A549 treated with AZD2906 at 1 μM for 4 hours (cell line): ENCODE measurements around the gene IGFBP4. TPM values are rescaled to one million over a fixed set of nuclear protein-coding genes. Genes with fewer than 3 reads are reported as not detected.

Experiments used
- total RNA-seq: library from RNA; stranded (reverse); fragments of 200-300 nt; extraction: Qiagen RNA extraction; gene quantifications from 5 replicates; pipeline ENCODE4 v1.2.3, GENCODE V29; 2022

IGFBP4 gene
- 2,275 to 2,891 TPM (median 2,807 TPM) in 5 replicates for total RNA-seq

GRCh38 chr17:40443196-40443987 lies at the start of gene IGFBP4:
Gene IGFBP4, plus strand, starts transcription at chr17:40443450. Its CDS starts 286 bp downstream, at chr17:40443736.

GRCh38 chr17:40417609-40418427 lies 25.4 kb upstream of the IGFBP4 start, which contains the start of gene TOP2A:
Gene TOP2A, minus strand, starts transcription at chr17:40417896. Its CDS starts 105 bp downstream, at chr17:40417791.

GRCh38 chr17:40501499-40501911 lies 58.3 kb downstream of the IGFBP4 start, which contains the start of gene TNS4:
Gene TNS4, minus strand, starts transcription at chr17:40501623. Its CDS starts 5,198 bp downstream, at chr17:40496425.

Other genes with a start within 250 kb of the IGFBP4 start
- 18.7 to 23.5 TPM (median 20.0 TPM) in 5 replicates for gene WIPF2, start 224.1 kb upstream of the IGFBP4 start, total RNA-seq
- gene CDC6, start 155.6 kb upstream of the IGFBP4 start, total RNA-seq: 43.9 to 55.4 TPM (median 47.2 TPM) in 5 replicates
- gene RARA, start 134.3 kb upstream of the IGFBP4 start, total RNA-seq: 40.7 to 49.5 TPM (median 45.3 TPM) in 5 replicates
- gene GJD3, start 78.7 kb upstream of the IGFBP4 start, total RNA-seq: 0.34 to 1.1 TPM (median 1.00 TPM) in 5 replicates
- gene TOP2A, start 25.6 kb upstream of the IGFBP4 start, total RNA-seq: 189 to 242 TPM (median 198 TPM) in 5 replicates
- 188 to 253 TPM (median 228 TPM) in 5 replicates for gene TNS4, start 58.2 kb downstream of the IGFBP4 start, total RNA-seq
- gene CCR7, start 122.0 kb downstream of the IGFBP4 start, total RNA-seq: 0.50 to 1.1 TPM (median 0.95 TPM) in 5 replicates
- 105 to 110 TPM (median 106 TPM) in 5 replicates for gene SMARCE1, start 204.4 kb downstream of the IGFBP4 start, total RNA-seq
- 0.30 to 0.57 TPM (median 0.40 TPM) in 5 replicates for gene KRT222, start 221.7 kb downstream of the IGFBP4 start, total RNA-seq